ENCODE measurements around the gene TUT1. TPM values are rescaled to one million over a fixed set of nuclear protein-coding genes. Genes with fewer than 3 reads are reported as not detected.

TUT1 gene
- total RNA-seq, 4 donors from 2014 or later: 7.8 to 15.7 (median 11.7) TPM

DNA sequence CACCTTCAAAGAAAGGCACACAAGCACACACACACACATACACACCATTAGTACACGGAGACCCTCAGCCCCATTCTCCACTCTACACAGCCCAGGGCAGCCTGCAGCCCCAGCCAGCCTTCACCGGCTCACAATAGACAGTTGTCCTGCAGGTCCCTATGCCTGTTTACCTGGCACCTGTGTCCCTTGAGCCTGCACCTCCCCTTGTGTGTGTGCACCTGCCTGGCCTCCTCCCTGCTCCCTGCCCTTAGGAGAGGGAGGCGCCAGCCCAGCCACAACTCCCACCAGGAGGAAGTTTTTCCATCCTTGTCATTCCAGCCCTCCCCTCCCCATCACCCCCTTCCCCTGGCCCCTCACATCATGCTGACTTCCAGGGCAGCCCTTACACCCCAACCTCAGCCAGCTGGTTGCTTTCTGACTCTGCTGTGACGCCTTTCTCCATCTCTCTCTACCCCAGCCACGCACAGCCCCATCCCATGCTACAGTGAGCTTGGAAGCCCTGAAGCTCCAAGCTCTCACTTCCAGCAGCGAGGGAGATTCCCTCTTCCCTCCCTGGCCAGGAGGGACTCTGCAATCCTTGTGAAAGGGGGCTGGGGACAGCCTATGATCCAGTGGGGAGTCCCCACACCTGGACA is 49.1 kb downstream of the TUT1 start:
- Histone ChIP-seq H3K27ac (peak overlapping the region; percentile 97 to 100 (median 100)), H3K9me3 (no peaks in the 10 kb centered on the region), H3K27me3 (no peaks in the 10 kb centered on the region), H3K4me3 (peak overlapping the region; percentile 76 to 95 (median 90)), H3K4me1 (peaks cover 64 to 69% of the 10 kb centered on the region in 2 donors), H3K36me3 (no peaks in the 10 kb centered on the region)
- DNase-seq (no peak), ATAC-seq (no peak)
- in situ Hi-C loops (cut with MboI; ENCODE audit: low sequenced_read_pairs in 4 of 4): loop anchor here in 1 of 4 donors (25.0 kb wide), 1 partner anchor 130 kb away; the partner anchor contains the start of gene SCGB1A1
- TF ChIP-seq POLR2A (IDR thresholded peaks at IDR 0.05): no peak
- TF ChIP-seq, protein P1, sequence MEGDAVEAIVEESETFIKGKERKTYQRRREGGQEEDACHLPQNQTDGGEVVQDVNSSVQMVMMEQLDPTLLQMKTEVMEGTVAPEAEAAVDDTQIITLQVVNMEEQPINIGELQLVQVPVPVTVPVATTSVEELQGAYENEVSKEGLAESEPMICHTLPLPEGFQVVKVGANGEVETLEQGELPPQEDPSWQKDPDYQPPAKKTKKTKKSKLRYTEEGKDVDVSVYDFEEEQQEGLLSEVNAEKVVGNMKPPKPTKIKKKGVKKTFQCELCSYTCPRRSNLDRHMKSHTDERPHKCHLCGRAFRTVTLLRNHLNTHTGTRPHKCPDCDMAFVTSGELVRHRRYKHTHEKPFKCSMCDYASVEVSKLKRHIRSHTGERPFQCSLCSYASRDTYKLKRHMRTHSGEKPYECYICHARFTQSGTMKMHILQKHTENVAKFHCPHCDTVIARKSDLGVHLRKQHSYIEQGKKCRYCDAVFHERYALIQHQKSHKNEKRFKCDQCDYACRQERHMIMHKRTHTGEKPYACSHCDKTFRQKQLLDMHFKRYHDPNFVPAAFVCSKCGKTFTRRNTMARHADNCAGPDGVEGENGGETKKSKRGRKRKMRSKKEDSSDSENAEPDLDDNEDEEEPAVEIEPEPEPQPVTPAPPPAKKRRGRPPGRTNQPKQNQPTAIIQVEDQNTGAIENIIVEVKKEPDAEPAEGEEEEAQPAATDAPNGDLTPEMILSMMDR (IDR thresholded peaks at IDR 0.05 in 4 of 5, conservative IDR thresholded peaks at IDR 0.05 in 1 of 5): no peak
- intact Hi-C loops (cut with DNase I; ENCODE audit: low total_unique reads): loop anchor here (1.0 to 5.0 kb wide), 4 partner anchors 45 to 147 kb away; partner anchors contain the start of gene MTA2

DNA sequence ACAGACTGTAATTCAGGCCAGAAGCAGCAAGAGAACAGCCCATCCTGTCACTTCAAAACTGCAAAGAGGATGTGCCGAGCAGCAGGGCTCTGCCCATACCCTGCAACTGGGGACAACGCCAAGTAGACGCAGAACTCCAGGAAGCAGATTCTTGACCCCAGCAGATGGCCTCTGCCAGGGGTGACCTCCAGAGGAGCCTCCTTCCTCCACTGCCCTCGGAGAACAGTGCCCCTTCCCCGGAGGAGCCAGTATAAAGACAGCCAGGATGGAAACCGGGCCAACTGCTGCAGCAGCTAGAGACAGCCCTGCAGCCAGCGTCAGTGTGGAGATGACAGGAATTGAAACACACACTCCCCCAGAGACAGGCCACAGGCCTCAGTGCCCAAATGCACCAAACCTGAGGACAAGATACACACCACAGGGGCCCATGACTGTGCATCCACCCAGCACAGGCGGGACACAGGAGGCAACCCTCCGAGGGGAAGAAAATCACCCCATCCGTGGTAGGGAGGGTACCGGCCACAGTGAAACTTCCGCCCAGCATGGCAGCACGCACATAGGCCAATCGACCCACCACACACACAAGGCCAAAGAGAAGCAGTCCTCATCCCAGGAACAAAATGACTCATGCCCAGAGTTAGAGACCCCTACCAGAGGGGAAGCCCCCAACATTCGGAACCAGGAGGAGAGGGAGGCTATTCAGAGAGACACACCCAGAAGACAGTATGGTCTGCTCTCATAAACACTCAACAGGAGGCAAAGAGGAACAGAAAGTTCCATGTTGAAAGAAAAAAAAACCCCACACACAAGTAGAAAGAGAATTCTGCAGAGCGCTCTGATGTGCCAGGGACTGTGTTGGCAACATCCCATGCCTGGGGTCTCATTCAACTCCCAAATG is 50.3 kb downstream of the TUT1 start:
- ATAC-seq: no peak
- in situ Hi-C loops (cut with MboI; ENCODE audit: low sequenced_read_pairs in 4 of 4): loop anchor here in 1 of 4 donors (25.0 kb wide), 1 partner anchor 129 kb away; the partner anchor contains the start of gene SCGB1A1
- peak in 1 of 2 donors; percentile 44 for DNase-seq

DNA sequence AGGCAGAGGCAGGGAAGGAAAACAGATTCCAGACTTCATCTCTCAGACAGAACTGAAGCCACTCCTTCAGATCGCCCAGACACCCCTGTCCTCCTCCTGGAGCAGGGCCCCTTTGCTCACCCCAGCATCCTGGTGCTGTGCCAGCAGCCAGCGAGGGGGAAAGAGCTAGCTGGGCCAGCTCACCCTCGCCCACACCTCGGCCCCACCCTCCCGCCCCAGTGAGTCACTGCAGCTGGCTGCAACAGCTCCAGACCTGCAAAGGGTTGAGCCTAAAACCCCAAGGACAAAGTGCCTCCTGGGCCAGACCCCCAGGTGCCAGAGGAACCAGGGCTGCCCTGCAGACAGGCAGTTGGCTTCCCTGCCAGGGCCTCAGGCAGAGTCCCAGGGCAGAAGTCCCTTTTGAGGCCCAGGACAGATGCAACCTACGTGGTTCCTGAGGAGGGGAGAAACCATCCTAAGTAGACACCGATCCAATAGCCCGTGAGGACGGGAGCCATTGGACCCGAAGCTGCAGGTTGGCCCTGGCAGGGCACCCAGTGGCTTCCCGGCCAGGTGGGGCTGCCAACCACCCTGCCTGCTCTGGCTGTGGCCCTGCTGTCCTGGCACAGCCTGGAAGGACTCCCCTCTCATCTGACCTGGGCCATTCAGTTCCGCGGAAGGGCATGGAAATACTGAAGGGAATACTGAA is 51.9 kb downstream of the TUT1 start:
- in situ Hi-C loops (cut with MboI; ENCODE audit: low sequenced_read_pairs in 4 of 4) (loop anchor here in 3 of 4 donors (5.0 to 25.0 kb wide), 3 partner anchors 42 to 127 kb away; partner anchors contain the start of gene SCGB1A1 (in 1 of the 3)), intact Hi-C loops (cut with DNase I; ENCODE audit: low total_unique reads) (no loop called here)
- TF ChIP-seq, protein P1 (IDR thresholded peaks at IDR 0.05 in 4 of 5, conservative IDR thresholded peaks at IDR 0.05 in 1 of 5): no peak
- no peak for TF ChIP-seq POLR2A (IDR thresholded peaks at IDR 0.05)
- Histone ChIP-seq H3K27ac (peak overlapping the region; percentile 97 to 100 (median 100)), H3K4me3 (peak overlapping the region; percentile 76 to 95 (median 90)), H3K4me1 (peaks cover 67 to 76% of the 10 kb centered on the region in 2 donors), H3K9me3 (no peaks in the 10 kb centered on the region), H3K27me3 (no peaks in the 10 kb centered on the region), H3K36me3 (peaks cover 0 to 19% of the 10 kb centered on the region in 2 donors)
- ATAC-seq: peak in 1 of 2 donors; percentile 22
- peak in 1 of 2 donors; percentile 74 for DNase-seq

More for the DNA sequence above, 50.3 kb downstream of the TUT1 start:
- Histone ChIP-seq H3K4me1 (peaks cover 67 to 80% of the 10 kb centered on the region in 2 donors), H3K27ac (peak overlapping the region; percentile 97 to 100 (median 100)), H3K4me3 (peak overlapping the region; percentile 76 to 95 (median 90)), H3K27me3 (no peaks in the 10 kb centered on the region), H3K9me3 (no peaks in the 10 kb centered on the region), H3K36me3 (peaks cover 0 to 2% of the 10 kb centered on the region in 2 donors)
- no peak for TF ChIP-seq POLR2A (IDR thresholded peaks at IDR 0.05)
- TF ChIP-seq, protein P1 (IDR thresholded peaks at IDR 0.05 in 4 of 5, conservative IDR thresholded peaks at IDR 0.05 in 1 of 5): no peak
- intact Hi-C loops (cut with DNase I; ENCODE audit: low total_unique reads): loop anchor here (5.0 kb wide), 1 partner anchor 61 kb away; the partner anchor contains the start of gene MTA2

All from gastrocnemius medialis (tissue), 4 donors.